Measurements from ENCODE around the gene SDR42E1.

DNA sequence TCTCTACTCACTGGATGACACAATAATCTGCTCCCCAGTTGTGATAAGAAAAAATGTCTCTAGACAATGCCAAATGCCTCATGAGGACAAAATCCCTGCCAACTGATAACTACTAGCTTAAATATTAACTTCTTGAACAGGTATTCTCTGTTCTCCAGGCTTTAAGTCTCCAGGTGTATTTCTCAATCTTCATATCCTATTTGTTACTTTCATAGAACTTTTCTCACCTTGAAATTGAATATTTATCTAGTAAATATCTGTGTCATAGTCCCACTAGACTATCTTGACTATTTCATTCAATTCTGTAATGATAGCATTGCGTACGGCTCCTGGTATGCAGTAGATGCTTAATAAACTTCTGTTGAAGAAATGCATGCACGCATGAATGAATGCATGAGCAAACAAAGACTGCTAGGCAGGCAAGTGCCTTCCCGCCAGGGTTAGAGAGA is 39.7 kb upstream of the SDR42E1 start:
- TF ChIP-seq, protein P1, sequence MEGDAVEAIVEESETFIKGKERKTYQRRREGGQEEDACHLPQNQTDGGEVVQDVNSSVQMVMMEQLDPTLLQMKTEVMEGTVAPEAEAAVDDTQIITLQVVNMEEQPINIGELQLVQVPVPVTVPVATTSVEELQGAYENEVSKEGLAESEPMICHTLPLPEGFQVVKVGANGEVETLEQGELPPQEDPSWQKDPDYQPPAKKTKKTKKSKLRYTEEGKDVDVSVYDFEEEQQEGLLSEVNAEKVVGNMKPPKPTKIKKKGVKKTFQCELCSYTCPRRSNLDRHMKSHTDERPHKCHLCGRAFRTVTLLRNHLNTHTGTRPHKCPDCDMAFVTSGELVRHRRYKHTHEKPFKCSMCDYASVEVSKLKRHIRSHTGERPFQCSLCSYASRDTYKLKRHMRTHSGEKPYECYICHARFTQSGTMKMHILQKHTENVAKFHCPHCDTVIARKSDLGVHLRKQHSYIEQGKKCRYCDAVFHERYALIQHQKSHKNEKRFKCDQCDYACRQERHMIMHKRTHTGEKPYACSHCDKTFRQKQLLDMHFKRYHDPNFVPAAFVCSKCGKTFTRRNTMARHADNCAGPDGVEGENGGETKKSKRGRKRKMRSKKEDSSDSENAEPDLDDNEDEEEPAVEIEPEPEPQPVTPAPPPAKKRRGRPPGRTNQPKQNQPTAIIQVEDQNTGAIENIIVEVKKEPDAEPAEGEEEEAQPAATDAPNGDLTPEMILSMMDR (optimal IDR thresholded peaks at IDR 0.05 in 1 of 3, IDR thresholded peaks at IDR 0.05 in 1 of 3, conservative IDR thresholded peaks at IDR 0.05 in 1 of 3; ENCODE audit: extremely low read depth in 1 of 3, insufficient read depth in 2 of 3, low read length in 3 of 3) = no peak
- TF ChIP-seq EZH2 (IDR thresholded peaks at IDR 0.05; ENCODE audit: low read length) = no peak

Data from keratinocyte (primary cell).